HPDE6-E6E7 (cell line): ENCODE results near the gene LACC1.
A peak's percentile ranks its signal among the peaks of the same experiment; 100 is the strongest.

Experiments used
- DNase-seq: peaks from one replicate; pipeline ENCODE4 v3.0.0; 2011; ENCODE audit warnings: missing footprints; ENCODE audit errors: extremely low spot score

LACC1 gene

GRCh38 chr13:43879755-43880181 lies at the start of gene LACC1:
TSS of gene LACC1 (plus strand) at chr13:43879904. CDS start at chr13:43880986, 1,082 bp downstream.
- DNase-seq, result peak; percentile 0

GRCh38 chr13:43830497-43830881 lies 49.2 kb upstream of the LACC1 start:
- no peak for DNase-seq

- no peak for DNase-seq
Measured at GRCh38 chr13:43831088-43831487, 48.6 kb upstream of the LACC1 start.

- no peak for DNase-seq
Measured at GRCh38 chr13:43835701-43836100, 44.0 kb upstream of the LACC1 start.

- no peak for DNase-seq
Measured at GRCh38 chr13:43838909-43839308, 40.8 kb upstream of the LACC1 start.

GRCh38 chr13:43846496-43847158 lies 33.1 kb upstream of the LACC1 start:
- no peak for DNase-seq

GRCh38 chr13:43848001-43848649 lies 31.6 kb upstream of the LACC1 start:
- no peak for DNase-seq

- DNase-seq, result no peak
Measured at GRCh38 chr13:43850873-43851272, 28.8 kb upstream of the LACC1 start.

GRCh38 chr13:43852923-43853404 lies 26.7 kb upstream of the LACC1 start:
- DNase-seq, result no peak

- no peak for DNase-seq
Measured at GRCh38 chr13:43861863-43862262, 17.8 kb upstream of the LACC1 start.

GRCh38 chr13:43864921-43865320 lies 14.8 kb upstream of the LACC1 start:
- no peak for DNase-seq

- no peak for DNase-seq
Measured at GRCh38 chr13:43865892-43866291, 13.8 kb upstream of the LACC1 start.

GRCh38 chr13:43872181-43872580 lies 7.5 kb upstream of the LACC1 start:
- DNase-seq, result no peak

GRCh38 chr13:43874504-43875092 lies 5.1 kb upstream of the LACC1 start:
- no peak for DNase-seq

- no peak for DNase-seq
Measured at GRCh38 chr13:43876366-43876765, 3.3 kb upstream of the LACC1 start.

- no peak for DNase-seq
Measured at GRCh38 chr13:43877326-43877725, 2.4 kb upstream of the LACC1 start.

- no peak for DNase-seq
Measured at GRCh38 chr13:43877766-43878165, 1.9 kb upstream of the LACC1 start.

GRCh38 chr13:43878892-43879754 lies 581 bp upstream of the LACC1 start, which contains the start of gene CCDC122:
TSS of gene CCDC122 (minus strand) at chr13:43879740. CDS start at chr13:43869376, 10,364 bp downstream.
- peak; percentile 52 for DNase-seq

GRCh38 chr13:43880214-43880855 lies 631 bp downstream of the LACC1 start:
- no peak for DNase-seq

- no peak for DNase-seq
Measured at GRCh38 chr13:43880926-43881325, 1.2 kb downstream of the LACC1 start.

GRCh38 chr13:43881580-43881979 lies 1.9 kb downstream of the LACC1 start:
- no peak for DNase-seq
